Fibroblast of lung (primary cell): ENCODE results near the gene THRB.

Experiments used
- CTCF ChIP-seq, 2 donors: IDR thresholded peaks in 1 of 2; conservative IDR thresholded peaks in 1 of 2; 1 replicate in 1 of 2; 2 replicates in 1 of 2; pipeline ENCODE4 v1.5.1; 2011 to 2012; ENCODE audit warnings: low read length in 2 of 2, control low read depth in 1 of 2, inconsistent platforms in 1 of 2, low read depth in 1 of 2, mild to moderate bottlenecking in 1 of 2
- EZH2 ChIP-seq: IDR thresholded peaks from 2 replicates; pipeline ENCODE4 v1.5.1; 2012; ENCODE audit warnings: low read length, control low read depth, mild to moderate bottlenecking; ENCODE audit errors: missing control alignments

GRCh38 chr3:24306518-24306917, 188.1 kb downstream of the THRB start:
- TF ChIP-seq CTCF (conservative IDR thresholded peaks at IDR 0.05 in 1 of 2, IDR thresholded peaks at IDR 0.05 in 1 of 2; ENCODE audit: low read depth in 1 of 2, low read length in 2 of 2) (no peak), EZH2 (no peak)
